Measurements from ENCODE around the gene PRKG2.

GRCh38 chr4:81137446-81137845 lies 77.6 kb downstream of the PRKG2 start:
- TF ChIP-seq CTCF (IDR thresholded peaks at IDR 0.05; ENCODE audit: extremely low read depth in 1 of 2, insufficient read depth in 1 of 2, low read depth in 1 of 2, low read length in 2 of 2) (no peak), EZH2 (IDR thresholded peaks at IDR 0.05; ENCODE audit: borderline replicate concordance, low read depth, low read length, severe bottlenecking) (no peak), JUN (IDR thresholded peaks at IDR 0.05; ENCODE audit: borderline replicate concordance, insufficient read depth, insufficient read length, low read depth) (no peak)

All from endothelial cell of umbilical vein (primary cell).